Lower leg skin (tissue), 3 donors: ENCODE data around the gene RAB11FIP3.

Source experiments
- POLR2A ChIP-seq, 2 donors: fragments of 450-650 bp; IDR thresholded peaks; one replicate each; pipeline ENCODE4 v1.6.1; 2016 to 2017; ENCODE audit warnings: antibody characterized with exemption in 2 of 2, mild to moderate bottlenecking in 1 of 2, moderate library complexity in 1 of 2
- TF ChIP-seq, protein P1 (sequence below), 3 donors: fragments of 450-650 bp; IDR thresholded peaks; one replicate each; pipeline ENCODE4 v1.5.1; 2016; ENCODE audit warnings: antibody characterized with exemption in 3 of 3, mild to moderate bottlenecking in 3 of 3, moderate library complexity in 2 of 3

GRCh38 chr16:477301-478157, 52.1 kb downstream of the RAB11FIP3 start:
- no peak for TF ChIP-seq POLR2A (IDR thresholded peaks at IDR 0.05)
- TF ChIP-seq, protein P1, sequence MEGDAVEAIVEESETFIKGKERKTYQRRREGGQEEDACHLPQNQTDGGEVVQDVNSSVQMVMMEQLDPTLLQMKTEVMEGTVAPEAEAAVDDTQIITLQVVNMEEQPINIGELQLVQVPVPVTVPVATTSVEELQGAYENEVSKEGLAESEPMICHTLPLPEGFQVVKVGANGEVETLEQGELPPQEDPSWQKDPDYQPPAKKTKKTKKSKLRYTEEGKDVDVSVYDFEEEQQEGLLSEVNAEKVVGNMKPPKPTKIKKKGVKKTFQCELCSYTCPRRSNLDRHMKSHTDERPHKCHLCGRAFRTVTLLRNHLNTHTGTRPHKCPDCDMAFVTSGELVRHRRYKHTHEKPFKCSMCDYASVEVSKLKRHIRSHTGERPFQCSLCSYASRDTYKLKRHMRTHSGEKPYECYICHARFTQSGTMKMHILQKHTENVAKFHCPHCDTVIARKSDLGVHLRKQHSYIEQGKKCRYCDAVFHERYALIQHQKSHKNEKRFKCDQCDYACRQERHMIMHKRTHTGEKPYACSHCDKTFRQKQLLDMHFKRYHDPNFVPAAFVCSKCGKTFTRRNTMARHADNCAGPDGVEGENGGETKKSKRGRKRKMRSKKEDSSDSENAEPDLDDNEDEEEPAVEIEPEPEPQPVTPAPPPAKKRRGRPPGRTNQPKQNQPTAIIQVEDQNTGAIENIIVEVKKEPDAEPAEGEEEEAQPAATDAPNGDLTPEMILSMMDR (IDR thresholded peaks at IDR 0.05), result no peak
